HL-60 (cell line): Measurements from ENCODE around the gene SOD3.

Experiments used
- DNase-seq, 2 experiments: peaks; one replicate each; pipeline ENCODE4 v3.0.0-alpha.2; 2010 to 2020; ENCODE audit warnings: low read depth in 1 of 2, low spot score in 1 of 2
- H3K27ac ChIP-seq: fragments of 250-450 bp; sonication (Bioruptor Pico); replicated peaks from 2 replicates; pipeline ENCODE4 v1.5.1; 2020; ENCODE audit warnings: mild to moderate bottlenecking, moderate library complexity
- H3K27me3 ChIP-seq: fragments of 250-450 bp; sonication (Bioruptor Pico); 2 replicates; pipeline ENCODE4 v1.5.1; 2021; ENCODE audit warnings: mild to moderate bottlenecking, moderate library complexity; ENCODE audit not compliant: insufficient read depth, poor library complexity, severe bottlenecking
- H3K4me3 ChIP-seq: replicated peaks from 2 replicates; pipeline ENCODE4 v1.5.1; 2011; ENCODE audit warnings: mild to moderate bottlenecking, control low read depth, low read length; ENCODE audit not compliant: insufficient read depth
- GABPA ChIP-seq: IDR thresholded peaks from 2 replicates; pipeline ENCODE4 v1.6.1; 2012; ENCODE audit warnings: low read depth
- POLR2AphosphoS5 ChIP-seq: IDR thresholded peaks from 2 replicates; pipeline ENCODE4 v1.6.1; 2012; ENCODE audit warnings: low read depth
- SPI1 ChIP-seq: IDR thresholded peaks from 2 replicates; pipeline ENCODE4 v1.6.1; 2012; ENCODE audit warnings: low read depth, mild to moderate bottlenecking, borderline replicate concordance
- TF ChIP-seq, protein P1 (sequence below): IDR thresholded peaks from 2 replicates; pipeline ENCODE4 v1.6.1; 2012; ENCODE audit warnings: low read depth; ENCODE audit not compliant: insufficient replicate concordance
- TF ChIP-seq, protein P2 (sequence below): IDR thresholded peaks from one replicate; pipeline ENCODE4 v1.5.1; 2011; ENCODE audit warnings: low read length, control low read depth, inconsistent platforms; ENCODE audit not compliant: insufficient read depth

SOD3 gene

GRCh38 chr4:24765376-24765988, 29.9 kb upstream of the SOD3 start:
- Histone ChIP-seq H3K27ac (no peak overlapping the region), H3K27me3 (no peaks in the 10 kb centered on the region), H3K4me3 (no peak overlapping the region)
- DNase-seq = no peak
- TF ChIP-seq, protein P1, sequence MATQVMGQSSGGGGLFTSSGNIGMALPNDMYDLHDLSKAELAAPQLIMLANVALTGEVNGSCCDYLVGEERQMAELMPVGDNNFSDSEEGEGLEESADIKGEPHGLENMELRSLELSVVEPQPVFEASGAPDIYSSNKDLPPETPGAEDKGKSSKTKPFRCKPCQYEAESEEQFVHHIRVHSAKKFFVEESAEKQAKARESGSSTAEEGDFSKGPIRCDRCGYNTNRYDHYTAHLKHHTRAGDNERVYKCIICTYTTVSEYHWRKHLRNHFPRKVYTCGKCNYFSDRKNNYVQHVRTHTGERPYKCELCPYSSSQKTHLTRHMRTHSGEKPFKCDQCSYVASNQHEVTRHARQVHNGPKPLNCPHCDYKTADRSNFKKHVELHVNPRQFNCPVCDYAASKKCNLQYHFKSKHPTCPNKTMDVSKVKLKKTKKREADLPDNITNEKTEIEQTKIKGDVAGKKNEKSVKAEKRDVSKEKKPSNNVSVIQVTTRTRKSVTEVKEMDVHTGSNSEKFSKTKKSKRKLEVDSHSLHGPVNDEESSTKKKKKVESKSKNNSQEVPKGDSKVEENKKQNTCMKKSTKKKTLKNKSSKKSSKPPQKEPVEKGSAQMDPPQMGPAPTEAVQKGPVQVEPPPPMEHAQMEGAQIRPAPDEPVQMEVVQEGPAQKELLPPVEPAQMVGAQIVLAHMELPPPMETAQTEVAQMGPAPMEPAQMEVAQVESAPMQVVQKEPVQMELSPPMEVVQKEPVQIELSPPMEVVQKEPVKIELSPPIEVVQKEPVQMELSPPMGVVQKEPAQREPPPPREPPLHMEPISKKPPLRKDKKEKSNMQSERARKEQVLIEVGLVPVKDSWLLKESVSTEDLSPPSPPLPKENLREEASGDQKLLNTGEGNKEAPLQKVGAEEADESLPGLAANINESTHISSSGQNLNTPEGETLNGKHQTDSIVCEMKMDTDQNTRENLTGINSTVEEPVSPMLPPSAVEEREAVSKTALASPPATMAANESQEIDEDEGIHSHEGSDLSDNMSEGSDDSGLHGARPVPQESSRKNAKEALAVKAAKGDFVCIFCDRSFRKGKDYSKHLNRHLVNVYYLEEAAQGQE = no peak
- TF ChIP-seq POLR2AphosphoS5 = no peak

GRCh38 chr4:24768006-24768405, 27.4 kb upstream of the SOD3 start:
- Histone ChIP-seq H3K4me3 (no peak overlapping the region), H3K27ac (no peak overlapping the region), H3K27me3 (no peaks in the 10 kb centered on the region)
- DNase-seq = no peak
- no peak for TF ChIP-seq POLR2AphosphoS5
- TF ChIP-seq GABPA = no peak
- TF ChIP-seq, protein P1 = no peak
- TF ChIP-seq, protein P2, sequence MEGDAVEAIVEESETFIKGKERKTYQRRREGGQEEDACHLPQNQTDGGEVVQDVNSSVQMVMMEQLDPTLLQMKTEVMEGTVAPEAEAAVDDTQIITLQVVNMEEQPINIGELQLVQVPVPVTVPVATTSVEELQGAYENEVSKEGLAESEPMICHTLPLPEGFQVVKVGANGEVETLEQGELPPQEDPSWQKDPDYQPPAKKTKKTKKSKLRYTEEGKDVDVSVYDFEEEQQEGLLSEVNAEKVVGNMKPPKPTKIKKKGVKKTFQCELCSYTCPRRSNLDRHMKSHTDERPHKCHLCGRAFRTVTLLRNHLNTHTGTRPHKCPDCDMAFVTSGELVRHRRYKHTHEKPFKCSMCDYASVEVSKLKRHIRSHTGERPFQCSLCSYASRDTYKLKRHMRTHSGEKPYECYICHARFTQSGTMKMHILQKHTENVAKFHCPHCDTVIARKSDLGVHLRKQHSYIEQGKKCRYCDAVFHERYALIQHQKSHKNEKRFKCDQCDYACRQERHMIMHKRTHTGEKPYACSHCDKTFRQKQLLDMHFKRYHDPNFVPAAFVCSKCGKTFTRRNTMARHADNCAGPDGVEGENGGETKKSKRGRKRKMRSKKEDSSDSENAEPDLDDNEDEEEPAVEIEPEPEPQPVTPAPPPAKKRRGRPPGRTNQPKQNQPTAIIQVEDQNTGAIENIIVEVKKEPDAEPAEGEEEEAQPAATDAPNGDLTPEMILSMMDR = no peak
- TF ChIP-seq SPI1 = no peak

DNA sequence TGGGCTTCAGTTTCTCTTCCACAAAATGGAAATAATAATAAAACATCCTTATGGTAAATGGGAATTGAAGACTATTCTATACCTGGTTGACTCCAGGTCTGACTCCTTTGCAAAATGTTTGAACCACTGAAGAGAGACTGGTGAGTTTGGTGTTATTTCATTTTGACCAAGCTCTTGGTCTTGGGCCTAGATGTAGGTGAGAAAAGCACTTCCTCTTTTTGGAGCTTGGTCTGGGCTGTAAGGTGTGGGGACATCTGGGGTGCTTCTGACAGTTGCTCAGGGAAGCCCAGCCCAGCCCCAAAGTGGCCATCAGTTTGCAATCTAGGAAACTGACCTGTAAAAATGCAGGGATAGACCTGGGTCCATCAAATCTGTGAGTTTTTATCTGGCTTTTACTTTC, 26.8 kb upstream of the SOD3 start:
- Histone ChIP-seq H3K4me3 (no peak overlapping the region), H3K27ac (no peak overlapping the region), H3K27me3 (no peaks in the 10 kb centered on the region)
- TF ChIP-seq SPI1 (peak; percentile 90), GABPA (no peak)
- TF ChIP-seq, protein P1 = no peak
- no peak for DNase-seq

- no peak overlapping the region for H3K27ac ChIP-seq
- H3K27me3 ChIP-seq = no peaks in the 10 kb centered on the region
- no peak overlapping the region for H3K4me3 ChIP-seq
- TF ChIP-seq, protein P2 = no peak
- TF ChIP-seq SPI1 (no peak), GABPA (no peak), POLR2AphosphoS5 (no peak)
- TF ChIP-seq, protein P1 = no peak
- no peak for DNase-seq
Measured at GRCh38 chr4:24769571-24769970, 25.8 kb upstream of the SOD3 start.
